B cell (primary cell): ENCODE data around the gene NLRP2B.

Experiments
- EZH2 ChIP-seq: IDR thresholded peaks from 2 replicates; pipeline ENCODE4 v1.6.1; 2012; ENCODE audit warnings: borderline replicate concordance, low read depth, mild to moderate bottlenecking, moderate library complexity, low read length; ENCODE audit not compliant: insufficient read depth, poor library complexity, severe bottlenecking
- TF ChIP-seq, protein P1 (sequence below): fragments of 200-600 bp; IDR thresholded peaks from one replicate; pipeline ENCODE4 v1.8.0; 2022; ENCODE audit warnings: antibody characterized with exemption, mild to moderate bottlenecking

DNA sequence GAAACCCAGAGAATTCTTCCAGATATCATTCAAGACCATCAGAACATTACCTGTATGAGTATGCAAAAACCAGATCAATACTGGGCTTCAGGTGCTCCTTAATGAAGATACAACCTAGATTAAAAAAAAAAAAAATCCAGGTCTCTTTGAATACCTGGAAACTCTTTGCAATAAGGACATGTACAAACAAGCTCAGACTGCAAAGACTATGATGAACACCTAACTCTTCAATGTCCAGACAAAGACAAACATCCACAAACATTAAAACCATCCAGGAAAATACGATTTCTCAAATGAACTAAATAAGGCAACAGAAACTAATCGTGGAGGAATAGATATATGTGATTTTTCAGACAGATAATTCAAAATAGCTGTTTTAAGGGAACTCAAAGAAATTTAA, 38.7 kb downstream of the NLRP2B start:
- TF ChIP-seq, protein P1, sequence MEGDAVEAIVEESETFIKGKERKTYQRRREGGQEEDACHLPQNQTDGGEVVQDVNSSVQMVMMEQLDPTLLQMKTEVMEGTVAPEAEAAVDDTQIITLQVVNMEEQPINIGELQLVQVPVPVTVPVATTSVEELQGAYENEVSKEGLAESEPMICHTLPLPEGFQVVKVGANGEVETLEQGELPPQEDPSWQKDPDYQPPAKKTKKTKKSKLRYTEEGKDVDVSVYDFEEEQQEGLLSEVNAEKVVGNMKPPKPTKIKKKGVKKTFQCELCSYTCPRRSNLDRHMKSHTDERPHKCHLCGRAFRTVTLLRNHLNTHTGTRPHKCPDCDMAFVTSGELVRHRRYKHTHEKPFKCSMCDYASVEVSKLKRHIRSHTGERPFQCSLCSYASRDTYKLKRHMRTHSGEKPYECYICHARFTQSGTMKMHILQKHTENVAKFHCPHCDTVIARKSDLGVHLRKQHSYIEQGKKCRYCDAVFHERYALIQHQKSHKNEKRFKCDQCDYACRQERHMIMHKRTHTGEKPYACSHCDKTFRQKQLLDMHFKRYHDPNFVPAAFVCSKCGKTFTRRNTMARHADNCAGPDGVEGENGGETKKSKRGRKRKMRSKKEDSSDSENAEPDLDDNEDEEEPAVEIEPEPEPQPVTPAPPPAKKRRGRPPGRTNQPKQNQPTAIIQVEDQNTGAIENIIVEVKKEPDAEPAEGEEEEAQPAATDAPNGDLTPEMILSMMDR = no peak
- no peak for TF ChIP-seq EZH2
